ENCODE data around the gene SPACA4.
A peak's percentile ranks its signal among the peaks of the same experiment; 100 is the strongest.

The SPACA4 gene

GRCh38 chr19:48635263-48635965 is 28.9 kb downstream of the SPACA4 start:
- Mint-ChIP-seq H3K4me1 (peaks cover 45% of the 10 kb centered on the region), H3K27me3 (no peaks in the 10 kb centered on the region), H3K4me3 (peak overlapping the region; percentile 85), H3K27ac (ENCODE audit: low read depth) (peak overlapping the region; percentile 79), H3K9me3 (no peaks in the 10 kb centered on the region), H3K36me3 (ENCODE audit: insufficient read depth) (peaks cover 40% of the 10 kb centered on the region)
- DNase-seq (ENCODE audit: low spot score in 2 of 2) (peak; percentile 39 to 47), ATAC-seq (replicated peaks; ENCODE audit: extremely low read depth, poor library complexity, severe bottlenecking) (no peak)

DNA sequence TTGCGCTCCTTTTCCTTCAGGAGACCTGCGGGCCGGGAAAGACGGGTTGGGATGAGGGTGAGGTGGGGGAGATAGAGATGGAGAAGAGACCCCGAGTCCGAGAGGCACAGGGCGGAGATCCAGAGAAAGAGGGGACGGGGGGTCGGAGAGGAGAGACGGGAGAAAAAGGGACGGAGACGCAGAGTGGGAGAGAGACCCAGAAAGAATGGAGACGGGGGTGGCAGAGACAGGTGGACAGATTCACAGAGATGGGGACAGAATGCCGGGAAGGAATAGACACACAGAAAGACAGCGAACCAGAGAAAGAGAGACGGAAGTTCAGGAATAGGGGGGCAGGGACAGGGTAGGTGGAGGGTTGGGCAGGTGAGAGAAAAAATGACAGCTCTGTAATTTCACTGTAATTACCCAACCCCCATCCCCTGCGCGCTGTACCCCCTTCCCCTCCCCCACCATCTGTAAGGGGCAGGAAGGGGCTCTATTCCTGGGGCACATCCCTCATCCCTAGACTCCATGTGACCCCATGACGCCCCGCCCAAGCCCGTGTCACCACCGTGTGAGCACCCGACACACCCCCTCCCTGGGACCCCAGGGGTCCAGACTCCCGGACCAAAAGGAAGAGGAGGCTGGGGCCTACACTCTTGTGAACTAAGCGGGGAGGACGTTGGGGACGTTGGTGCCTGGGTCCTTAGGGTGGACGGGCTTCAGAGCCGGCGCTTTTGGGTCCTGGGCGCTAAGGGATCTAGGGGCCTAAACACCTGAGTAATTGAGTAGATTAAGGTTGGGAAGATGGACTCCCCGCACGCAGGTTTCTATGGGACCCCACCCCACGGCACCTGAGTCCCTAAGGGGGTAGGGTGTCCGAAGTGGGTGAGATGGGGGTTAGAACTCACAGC is 29.7 kb downstream of the SPACA4 start:
- Mint-ChIP-seq H3K4me3 (peak overlapping the region; percentile 85), H3K4me1 (peaks cover 45% of the 10 kb centered on the region), H3K36me3 (ENCODE audit: insufficient read depth) (peaks cover 38% of the 10 kb centered on the region), H3K9me3 (no peaks in the 10 kb centered on the region), H3K27ac (ENCODE audit: low read depth) (peak overlapping the region; percentile 79), H3K27me3 (no peaks in the 10 kb centered on the region)
- DNase-seq (ENCODE audit: low spot score in 2 of 2) = no peak
- no peak for ATAC-seq (replicated peaks; ENCODE audit: extremely low read depth, poor library complexity, severe bottlenecking)

GRCh38 chr19:48636859-48637448 is 30.4 kb downstream of the SPACA4 start, which contains the start of gene DBP:
DBP (minus strand) TSS chr19:48637379; CDS start chr19:48636994, 385 bp downstream.
- peak within 1 kb of the TSS; percentile 97 for H3K27ac Mint-ChIP-seq (ENCODE audit: low read depth)
- peak within 1 kb of the TSS; percentile 85 for H3K4me3 Mint-ChIP-seq
- DNase-seq (ENCODE audit: low spot score in 2 of 2) (no peak), ATAC-seq (replicated peaks; ENCODE audit: extremely low read depth, poor library complexity, severe bottlenecking) (no peak)
- H3K27me3 Mint-ChIP-seq = no peaks in the 10 kb centered on the region
- H3K9me3 Mint-ChIP-seq = no peaks in the 10 kb centered on the region
- H3K4me1 Mint-ChIP-seq = peaks cover 45% of the 10 kb centered on the region
- peaks cover 32% of the 10 kb centered on the region for H3K36me3 Mint-ChIP-seq (ENCODE audit: insufficient read depth)

DNA sequence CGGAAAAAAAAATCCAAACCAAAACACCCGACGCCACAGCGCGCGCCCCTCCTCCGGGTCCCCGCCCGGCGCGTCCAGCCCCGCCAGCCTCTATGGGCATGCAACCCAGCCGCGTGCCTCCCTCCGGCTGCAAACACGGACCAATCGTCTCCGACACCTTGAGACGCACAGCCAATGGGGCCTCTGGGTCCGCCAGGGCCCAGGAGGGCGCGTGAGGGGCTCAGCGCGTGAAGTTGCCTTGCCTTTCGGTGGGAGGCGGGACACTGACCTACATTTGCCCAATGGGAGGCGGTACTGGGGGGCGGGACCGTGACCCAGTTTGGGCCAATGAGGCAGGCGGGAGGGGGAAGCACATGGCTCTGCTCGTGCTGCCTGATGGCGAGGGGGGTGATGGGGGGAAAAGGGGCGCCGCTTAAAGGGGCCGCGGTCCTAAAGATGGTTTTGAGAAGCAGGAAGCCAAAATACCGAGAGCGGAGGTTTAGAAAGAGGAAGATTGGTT is 31.0 kb downstream of the SPACA4 start:
- H3K36me3 Mint-ChIP-seq (ENCODE audit: insufficient read depth) = peaks cover 27% of the 10 kb centered on the region
- peaks cover 45% of the 10 kb centered on the region for H3K4me1 Mint-ChIP-seq
- ATAC-seq (replicated peaks; ENCODE audit: extremely low read depth, poor library complexity, severe bottlenecking) (peak; percentile 79), DNase-seq (ENCODE audit: low spot score in 2 of 2) (peak; percentile 97 to 100)
- H3K4me3 Mint-ChIP-seq = peak overlapping the region; percentile 85
- no peaks in the 10 kb centered on the region for H3K27me3 Mint-ChIP-seq
- no peaks in the 10 kb centered on the region for H3K9me3 Mint-ChIP-seq
- H3K27ac Mint-ChIP-seq (ENCODE audit: low read depth) = peak overlapping the region; percentile 97

DNA sequence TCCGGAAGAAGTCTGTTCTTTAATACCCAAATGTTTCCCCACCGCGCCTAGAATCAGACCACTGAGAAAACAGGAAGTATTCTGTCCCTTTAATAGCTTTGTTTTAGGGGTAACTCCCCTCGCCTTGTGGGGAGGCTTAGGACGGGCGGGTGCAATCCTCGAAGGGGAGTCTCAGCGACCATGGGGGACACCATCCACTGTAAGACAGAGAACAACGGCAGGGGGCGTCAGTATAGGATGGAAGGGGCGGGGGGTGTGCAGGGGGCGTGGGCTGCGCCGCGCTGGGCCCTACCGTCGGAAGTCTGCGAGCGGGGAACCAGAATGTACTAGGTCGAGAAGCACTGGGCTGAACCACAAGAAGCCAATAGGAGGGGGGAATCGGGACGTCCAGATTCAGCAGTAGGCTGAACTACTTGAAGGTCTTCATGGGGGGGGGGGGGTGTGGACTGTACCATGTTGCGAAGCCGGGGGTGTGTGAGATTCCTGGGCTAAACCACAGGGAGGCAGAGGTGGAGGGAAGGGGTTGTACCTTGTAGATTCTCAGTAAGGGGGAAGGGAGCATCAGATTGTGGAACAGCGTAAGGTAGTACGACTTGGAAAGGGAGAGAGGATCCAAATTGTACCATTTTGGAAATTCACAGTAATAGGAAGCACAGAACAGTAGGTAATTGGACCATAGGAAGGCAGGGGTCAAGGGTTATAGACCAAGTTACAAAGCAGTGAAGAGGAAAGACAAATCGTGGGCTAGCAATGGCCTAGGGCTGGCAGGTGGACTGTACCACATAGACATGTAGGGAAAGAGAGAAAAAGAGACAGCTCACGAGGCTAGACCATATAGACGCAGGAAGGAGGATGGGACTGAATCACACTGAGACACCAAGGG is 31.6 kb downstream of the SPACA4 start:
- Mint-ChIP-seq H3K4me1 (peaks cover 45% of the 10 kb centered on the region), H3K27ac (ENCODE audit: low read depth) (peak overlapping the region; percentile 97), H3K36me3 (ENCODE audit: insufficient read depth) (peaks cover 26% of the 10 kb centered on the region), H3K9me3 (no peaks in the 10 kb centered on the region), H3K27me3 (no peaks in the 10 kb centered on the region), H3K4me3 (peak overlapping the region; percentile 85)
- DNase-seq (ENCODE audit: low spot score in 2 of 2) (peak; percentile 62 to 85), ATAC-seq (replicated peaks; ENCODE audit: extremely low read depth, poor library complexity, severe bottlenecking) (peak; percentile 47)

DNA sequence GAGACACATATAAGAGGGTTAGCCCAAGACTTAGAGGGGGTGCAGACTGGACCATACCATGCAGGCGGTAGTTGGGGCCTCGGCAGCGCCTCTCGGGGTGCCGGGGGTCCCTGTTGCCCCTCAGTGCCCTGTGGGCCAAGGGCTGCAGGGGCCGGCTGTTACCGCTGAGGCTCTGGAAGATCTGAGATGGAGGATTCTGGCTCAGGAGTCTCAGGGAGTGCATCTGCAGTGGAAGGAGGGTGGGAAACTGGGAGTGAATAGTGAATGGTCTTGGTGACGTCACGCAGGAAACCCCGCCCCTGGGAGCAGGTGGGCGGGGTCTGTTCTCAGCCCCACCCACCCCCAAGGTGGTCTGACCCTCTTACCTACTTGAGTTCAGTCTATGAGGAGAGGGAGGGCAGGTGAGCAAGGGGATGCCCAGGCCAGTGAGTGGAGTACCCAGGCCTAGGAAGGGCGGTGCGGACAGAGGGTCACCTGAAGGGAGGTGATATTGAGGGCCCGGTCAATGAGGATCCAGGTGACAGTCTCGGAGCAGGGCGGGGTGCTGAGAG is 32.4 kb downstream of the SPACA4 start:
- Mint-ChIP-seq H3K4me1 (peaks cover 45% of the 10 kb centered on the region), H3K27me3 (no peaks in the 10 kb centered on the region), H3K27ac (ENCODE audit: low read depth) (peak overlapping the region; percentile 97)

DNA sequence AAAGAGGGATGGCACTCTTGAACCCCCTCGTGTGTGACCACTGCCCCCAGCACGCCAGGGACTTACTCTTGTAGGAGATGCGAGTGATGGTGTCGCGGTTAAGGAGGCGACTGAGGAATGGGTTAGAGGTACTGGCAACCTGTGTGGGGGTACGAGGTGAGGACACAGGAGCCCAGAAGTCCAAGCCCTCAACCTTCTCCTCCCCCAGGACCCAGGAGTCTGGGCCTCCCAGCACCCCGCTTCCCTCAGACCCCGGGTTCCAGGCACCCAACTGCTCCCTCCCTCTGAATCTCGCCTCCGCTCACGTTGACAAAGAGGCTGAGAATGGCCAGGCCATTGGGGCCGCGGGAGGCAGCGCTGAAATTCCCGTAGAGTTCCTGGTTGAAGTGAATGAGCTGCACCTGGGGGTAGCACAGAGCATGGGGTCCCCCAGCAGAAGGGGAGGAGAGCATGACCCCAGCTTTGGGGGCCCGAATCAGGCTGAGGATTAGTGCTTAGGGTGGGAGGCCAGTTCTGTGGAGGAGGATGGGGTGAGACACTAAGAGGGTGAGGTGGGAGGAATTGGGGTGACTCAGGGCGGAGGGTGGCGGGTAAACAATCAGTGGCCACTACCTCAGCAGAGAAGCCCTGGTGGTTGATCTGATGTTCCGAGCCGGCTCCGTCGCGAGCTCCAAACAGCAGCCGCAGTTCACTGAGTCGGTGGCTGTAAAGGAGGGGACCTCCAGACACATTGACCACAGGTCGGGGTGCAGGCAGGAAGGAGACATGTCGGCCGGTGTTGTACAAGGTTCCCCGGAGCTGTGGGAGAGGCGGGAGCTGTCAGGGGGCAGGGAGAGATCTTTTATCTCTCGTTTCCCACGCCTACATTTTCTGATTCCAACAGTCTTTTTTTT is 33.2 kb downstream of the SPACA4 start:
- no peak for ATAC-seq (replicated peaks; ENCODE audit: extremely low read depth, poor library complexity, severe bottlenecking)
- DNase-seq (ENCODE audit: low spot score in 2 of 2) = no peak
- H3K27me3 Mint-ChIP-seq = no peaks in the 10 kb centered on the region
- peak overlapping the region; percentile 61 for H3K4me3 Mint-ChIP-seq
- peaks cover 23% of the 10 kb centered on the region for H3K36me3 Mint-ChIP-seq (ENCODE audit: insufficient read depth)
- no peaks in the 10 kb centered on the region for H3K9me3 Mint-ChIP-seq
- peaks cover 44% of the 10 kb centered on the region for H3K4me1 Mint-ChIP-seq
- peak overlapping the region; percentile 97 for H3K27ac Mint-ChIP-seq (ENCODE audit: low read depth)

More for the DNA sequence above, 32.4 kb downstream of the SPACA4 start:
- H3K9me3 Mint-ChIP-seq = no peaks in the 10 kb centered on the region
- peak overlapping the region; percentile 85 for H3K4me3 Mint-ChIP-seq
- H3K36me3 Mint-ChIP-seq (ENCODE audit: insufficient read depth) = peaks cover 26% of the 10 kb centered on the region
- DNase-seq (ENCODE audit: low spot score in 2 of 2) = no peak
- no peak for ATAC-seq (replicated peaks; ENCODE audit: extremely low read depth, poor library complexity, severe bottlenecking)

DNA sequence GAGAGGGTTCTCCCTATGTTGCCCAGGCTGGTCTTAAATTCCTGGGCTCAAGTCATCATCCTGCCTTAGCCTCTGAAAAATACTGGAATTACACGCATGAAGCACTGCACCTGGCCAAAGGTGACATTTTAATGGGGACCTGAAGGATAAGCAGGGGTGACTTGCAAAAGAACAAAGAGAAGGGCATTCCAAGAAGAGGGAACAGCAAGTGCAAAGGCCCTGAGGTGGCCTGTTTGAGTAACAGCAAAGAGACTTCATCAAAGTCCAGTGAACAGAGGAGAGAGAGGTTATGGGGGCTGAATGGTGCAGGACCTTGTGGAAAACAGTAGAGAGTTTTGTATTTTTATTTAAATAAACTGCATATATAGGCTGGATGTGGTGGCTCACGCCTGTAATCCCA is 35.3 kb downstream of the SPACA4 start:
- no peaks in the 10 kb centered on the region for H3K27me3 Mint-ChIP-seq
- H3K27ac Mint-ChIP-seq (ENCODE audit: low read depth) = no peak overlapping the region
- H3K36me3 Mint-ChIP-seq (ENCODE audit: insufficient read depth) = peaks cover 16% of the 10 kb centered on the region
- peaks cover 52% of the 10 kb centered on the region for H3K4me1 Mint-ChIP-seq
- no peaks in the 10 kb centered on the region for H3K9me3 Mint-ChIP-seq
- no peak overlapping the region for H3K4me3 Mint-ChIP-seq
- ATAC-seq (replicated peaks; ENCODE audit: extremely low read depth, poor library complexity, severe bottlenecking) (no peak), DNase-seq (ENCODE audit: low spot score in 2 of 2) (no peak)

DNA sequence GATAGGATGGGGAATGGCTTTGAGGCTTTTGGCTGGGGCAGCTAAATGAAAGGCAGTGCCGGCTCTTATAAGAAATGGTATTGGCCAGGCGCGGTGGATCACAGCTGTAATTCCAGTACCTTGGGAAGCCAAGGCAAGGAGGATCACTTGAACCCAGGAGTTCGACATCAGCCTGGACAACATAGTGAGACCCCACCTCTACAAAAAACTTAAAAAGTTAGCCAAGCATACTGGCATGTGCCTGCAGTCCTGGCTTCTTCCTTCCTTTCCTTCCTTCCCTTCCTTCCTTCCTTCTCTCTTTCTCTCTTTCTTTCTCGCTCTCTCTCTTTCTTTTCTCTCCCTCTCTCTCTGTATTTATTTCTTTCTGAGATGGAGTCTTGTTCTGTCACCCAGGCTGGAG is 36.3 kb downstream of the SPACA4 start:
- Mint-ChIP-seq H3K36me3 (ENCODE audit: insufficient read depth) (peaks cover 12% of the 10 kb centered on the region), H3K4me3 (no peak overlapping the region), H3K27me3 (no peaks in the 10 kb centered on the region), H3K9me3 (no peaks in the 10 kb centered on the region), H3K4me1 (peaks cover 55% of the 10 kb centered on the region), H3K27ac (ENCODE audit: low read depth) (no peak overlapping the region)
- DNase-seq (ENCODE audit: low spot score in 2 of 2) = no peak
- ATAC-seq (replicated peaks; ENCODE audit: extremely low read depth, poor library complexity, severe bottlenecking) = no peak

GRCh38 chr19:48644355-48644754 is 37.8 kb downstream of the SPACA4 start:
- no peak overlapping the region for H3K27ac Mint-ChIP-seq (ENCODE audit: low read depth)
- H3K27me3 Mint-ChIP-seq = no peaks in the 10 kb centered on the region
- peak overlapping the region; percentile 86 for H3K4me3 Mint-ChIP-seq
- ATAC-seq (replicated peaks; ENCODE audit: extremely low read depth, poor library complexity, severe bottlenecking) (no peak), DNase-seq (ENCODE audit: low spot score in 2 of 2) (no peak)
- H3K9me3 Mint-ChIP-seq = no peaks in the 10 kb centered on the region
- H3K36me3 Mint-ChIP-seq (ENCODE audit: insufficient read depth) = peaks cover 8% of the 10 kb centered on the region
- peaks cover 50% of the 10 kb centered on the region for H3K4me1 Mint-ChIP-seq
